Vagina (tissue), 2 donors: Measurements from ENCODE around the gene B3GNT7. TPM values are rescaled to one million over a fixed set of nuclear protein-coding genes. Genes with fewer than 3 reads are reported as not detected.
"Not testable (repeated sequence)": the region's sequence is repeated elsewhere in the genome, so short reads cannot be mapped to it uniquely, and the experiment has no call there.

Source experiments
- DNase-seq, 2 donors: peaks; one replicate each; pipeline ENCODE4 v3.0.0-alpha.2; 2017; ENCODE audit errors: extremely low spot score in 2 of 2
- H3K27ac ChIP-seq: fragments of 200-600 bp; sonication (generic); one replicate; pipeline ENCODE4 v1.5.1; 2019
- H3K27me3 ChIP-seq: fragments of 200-600 bp; sonication (generic); one replicate; pipeline ENCODE4 v1.5.1; 2019
- H3K36me3 ChIP-seq, 2 donors: fragments of 200-600 bp; sonication (generic); one replicate each; pipeline ENCODE4 v1.5.1; 2017 to 2019
- H3K4me1 ChIP-seq: fragments of 200-600 bp; sonication (generic); one replicate; pipeline ENCODE4 v1.5.1; 2019
- H3K4me3 ChIP-seq, 2 donors: fragments of 200-600 bp; sonication (generic); 1 replicate in 1 of 2; 2 replicates in 1 of 2; pipeline ENCODE4 v1.5.1; 2016 to 2019
- H3K9me3 ChIP-seq: fragments of 200-600 bp; sonication (generic); one replicate; pipeline ENCODE4 v1.5.1; 2019
- POLR2A ChIP-seq, 2 donors: fragments of 450-650 bp; IDR thresholded peaks; one replicate each; pipeline ENCODE4 v1.6.1; 2017; ENCODE audit warnings: antibody characterized with exemption in 2 of 2, mild to moderate bottlenecking in 2 of 2, moderate library complexity in 2 of 2
- intact Hi-C: fragments of 100-400 bp; cut with DNase I; formaldehyde crosslinking; loops from one replicate; pipeline ENCODE4 v1.15.1; 2023
- total RNA-seq: library from RNA; depleted of rRNA; stranded (reverse); fragments of >200 nt; gene quantifications from one replicate; pipeline ENCODE4 v1.2.3, GENCODE V29; 2016
- TF ChIP-seq, protein P1 (sequence below), 3 experiments: fragments of 450-650 bp in 2 of 3; fragments of 200-600 bp in 1 of 3; sonication (generic) in 1 of 3; IDR thresholded peaks; one replicate each; pipeline ENCODE4 v1.5.1; 2017 to 2019; ENCODE audit warnings: antibody characterized with exemption in 3 of 3, mild to moderate bottlenecking in 2 of 3, moderate library complexity in 2 of 3

B3GNT7 gene
- total RNA-seq, 1 donor from 2014 or later: 7.1 TPM

DNA sequence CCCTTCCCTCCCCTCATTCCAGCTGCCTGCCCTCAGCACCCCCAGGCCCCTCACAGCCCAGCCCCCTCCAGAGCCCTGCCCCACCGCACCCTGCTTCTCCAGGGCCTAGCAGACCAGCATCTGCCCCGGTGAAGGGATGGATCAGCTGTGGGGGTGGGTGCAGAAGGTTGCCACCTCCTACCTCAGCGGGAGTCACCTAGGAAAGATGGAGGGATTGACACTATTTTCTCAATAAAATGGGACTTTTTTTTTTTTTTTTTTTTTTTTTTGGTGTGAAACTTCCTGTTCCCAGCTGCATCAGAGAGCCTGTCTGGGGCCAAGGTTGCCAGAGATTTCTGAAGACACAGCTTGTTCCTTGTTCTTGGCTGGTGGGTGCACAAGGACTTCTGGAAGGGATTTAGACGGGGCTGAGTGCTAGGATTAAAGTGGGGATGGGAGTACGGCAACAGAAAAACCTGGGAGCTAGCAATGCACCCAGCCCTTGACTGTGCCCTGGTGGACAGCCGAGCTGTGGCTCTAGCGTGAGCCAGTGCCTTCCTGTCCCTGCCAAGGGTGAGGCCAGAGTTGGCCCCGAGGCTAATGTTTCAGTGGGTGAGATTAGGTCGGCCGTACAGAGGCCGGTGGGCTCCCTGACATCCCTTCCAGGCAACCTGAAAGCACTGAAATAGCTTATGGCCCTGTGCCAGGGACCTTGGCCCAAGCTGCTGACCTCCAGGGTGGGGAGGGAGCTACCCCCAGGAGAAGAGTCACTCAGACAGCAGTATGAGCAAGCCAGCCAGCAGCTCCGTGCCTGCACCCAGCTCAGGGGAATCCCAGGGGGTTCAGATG is 4.6 kb downstream of the B3GNT7 start:
- no peak for TF ChIP-seq POLR2A (IDR thresholded peaks at IDR 0.05)
- TF ChIP-seq, protein P1, sequence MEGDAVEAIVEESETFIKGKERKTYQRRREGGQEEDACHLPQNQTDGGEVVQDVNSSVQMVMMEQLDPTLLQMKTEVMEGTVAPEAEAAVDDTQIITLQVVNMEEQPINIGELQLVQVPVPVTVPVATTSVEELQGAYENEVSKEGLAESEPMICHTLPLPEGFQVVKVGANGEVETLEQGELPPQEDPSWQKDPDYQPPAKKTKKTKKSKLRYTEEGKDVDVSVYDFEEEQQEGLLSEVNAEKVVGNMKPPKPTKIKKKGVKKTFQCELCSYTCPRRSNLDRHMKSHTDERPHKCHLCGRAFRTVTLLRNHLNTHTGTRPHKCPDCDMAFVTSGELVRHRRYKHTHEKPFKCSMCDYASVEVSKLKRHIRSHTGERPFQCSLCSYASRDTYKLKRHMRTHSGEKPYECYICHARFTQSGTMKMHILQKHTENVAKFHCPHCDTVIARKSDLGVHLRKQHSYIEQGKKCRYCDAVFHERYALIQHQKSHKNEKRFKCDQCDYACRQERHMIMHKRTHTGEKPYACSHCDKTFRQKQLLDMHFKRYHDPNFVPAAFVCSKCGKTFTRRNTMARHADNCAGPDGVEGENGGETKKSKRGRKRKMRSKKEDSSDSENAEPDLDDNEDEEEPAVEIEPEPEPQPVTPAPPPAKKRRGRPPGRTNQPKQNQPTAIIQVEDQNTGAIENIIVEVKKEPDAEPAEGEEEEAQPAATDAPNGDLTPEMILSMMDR (IDR thresholded peaks at IDR 0.05): no peak
- Histone ChIP-seq H3K27me3 (peaks cover 4% of the 10 kb centered on the region), H3K9me3 (no peaks in the 10 kb centered on the region), H3K4me3 (no peak overlapping the region), H3K4me1 (peaks cover 13% of the 10 kb centered on the region), H3K27ac (no peak overlapping the region), H3K36me3 (no peaks in the 10 kb centered on the region)
- intact Hi-C loops: loop anchor here (10.0 kb wide), 1 partner anchor 175 kb away; no protein-coding TSS in a partner anchor
- no peak for DNase-seq

DNA sequence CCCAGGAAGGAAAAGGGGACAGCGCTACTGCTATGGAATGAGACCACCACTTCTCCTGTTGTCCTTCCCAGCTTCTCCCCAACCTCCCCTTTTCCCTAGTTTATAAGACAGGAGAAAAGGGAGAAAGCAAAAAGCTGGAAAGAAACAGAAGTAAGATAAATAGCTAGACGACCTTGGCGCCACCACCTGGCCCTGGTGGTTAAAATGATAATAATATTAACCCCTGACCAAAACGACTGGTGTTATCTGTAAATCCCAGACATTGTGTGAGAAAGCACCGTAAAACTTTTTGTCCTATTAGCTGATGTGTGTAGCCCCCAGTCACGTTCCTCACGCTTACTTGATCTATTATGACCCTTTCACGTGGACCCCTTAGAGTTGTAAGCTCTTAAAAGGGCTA is 5.2 kb downstream of the B3GNT7 start:
- DNase-seq, H3K27me3 ChIP-seq, intact Hi-C loops, H3K27ac ChIP-seq, H3K36me3 ChIP-seq, H3K4me1 ChIP-seq, H3K9me3 ChIP-seq, H3K4me3 ChIP-seq: not testable (repeated sequence)

DNA sequence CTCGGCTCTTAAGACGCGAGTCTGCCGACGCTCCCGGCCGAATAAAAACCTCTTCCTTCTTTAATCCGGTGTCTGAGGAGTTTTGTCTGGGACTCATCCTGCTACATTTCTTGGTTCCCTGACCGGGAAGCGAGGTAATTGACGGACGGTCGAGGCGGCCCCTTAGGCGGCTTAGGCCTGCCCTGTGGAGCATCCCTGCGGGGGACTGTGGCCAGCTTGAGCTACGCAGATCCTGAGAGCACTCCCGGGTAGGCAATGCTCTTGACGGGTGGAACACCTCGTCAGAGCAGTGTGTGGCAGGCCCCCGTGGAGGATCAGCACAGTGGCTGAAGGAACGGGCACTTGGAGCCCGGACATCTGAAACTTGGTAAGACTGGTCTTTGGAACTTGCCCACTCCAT is 5.6 kb downstream of the B3GNT7 start:
- H3K9me3 ChIP-seq, H3K27me3 ChIP-seq, DNase-seq, intact Hi-C loops, H3K4me1 ChIP-seq, H3K4me3 ChIP-seq, H3K36me3 ChIP-seq, H3K27ac ChIP-seq: not testable (repeated sequence)

DNA sequence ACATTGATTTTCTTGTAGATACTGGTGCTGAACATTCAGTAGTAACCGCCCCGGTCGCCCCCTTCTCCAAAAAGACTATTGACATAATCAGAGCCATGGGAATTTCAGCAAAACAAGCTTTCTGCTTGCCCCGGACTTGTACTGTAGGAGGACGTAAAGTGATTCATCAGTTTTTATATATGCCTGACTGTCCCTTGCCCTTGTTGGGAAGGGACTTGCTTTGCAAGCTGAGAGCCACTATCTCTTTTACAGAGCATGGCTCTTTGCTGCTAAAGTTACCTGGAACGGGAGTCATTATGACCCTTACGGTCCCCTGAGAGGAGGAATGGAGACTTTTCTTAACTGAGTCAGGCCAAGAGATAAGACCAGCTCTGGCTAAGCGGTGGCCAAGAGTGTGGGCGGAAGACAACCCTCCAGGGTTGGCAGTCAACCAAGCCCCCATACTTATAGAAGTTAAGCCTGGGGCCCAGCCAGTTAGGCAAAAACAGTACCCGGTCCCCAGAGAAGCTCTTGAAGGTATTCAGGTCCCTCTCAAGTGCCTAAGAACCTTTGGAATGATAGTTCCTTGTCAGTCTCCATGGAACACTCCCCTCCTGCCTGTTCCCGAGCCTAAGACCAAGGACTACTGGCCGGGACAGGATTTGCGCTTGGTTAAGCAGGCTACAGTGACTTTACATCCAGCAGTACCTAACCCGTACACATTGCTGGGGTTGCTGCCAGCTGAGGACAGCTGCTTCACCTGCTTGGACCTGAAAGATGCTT is 8.1 kb downstream of the B3GNT7 start:
- intact Hi-C loops, H3K9me3 ChIP-seq, H3K27ac ChIP-seq, H3K27me3 ChIP-seq, H3K36me3 ChIP-seq, DNase-seq, H3K4me3 ChIP-seq, H3K4me1 ChIP-seq: not testable (repeated sequence)

DNA sequence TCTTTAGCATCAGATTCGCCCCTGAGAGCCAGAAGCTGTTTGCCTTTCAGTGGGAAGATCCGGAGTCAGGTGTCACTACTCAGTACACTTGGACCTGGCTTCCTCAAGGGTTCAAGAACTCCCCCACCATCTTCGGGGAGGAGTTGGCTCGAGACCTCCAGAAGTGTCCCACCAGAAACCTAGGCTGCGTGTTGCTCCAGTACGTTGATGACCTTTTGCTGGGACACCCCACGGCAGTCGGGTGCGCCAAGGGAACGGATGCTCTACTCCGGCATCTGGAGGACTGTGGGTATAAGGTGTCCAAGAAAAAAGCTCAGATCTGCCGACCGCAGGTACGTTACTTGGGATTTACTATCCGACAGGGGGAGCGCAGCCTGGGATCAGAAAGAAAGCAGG is 8.7 kb downstream of the B3GNT7 start:
- H3K4me1 ChIP-seq, H3K27ac ChIP-seq, H3K27me3 ChIP-seq, H3K4me3 ChIP-seq, DNase-seq, intact Hi-C loops, H3K36me3 ChIP-seq, H3K9me3 ChIP-seq: not testable (repeated sequence)

DNA sequence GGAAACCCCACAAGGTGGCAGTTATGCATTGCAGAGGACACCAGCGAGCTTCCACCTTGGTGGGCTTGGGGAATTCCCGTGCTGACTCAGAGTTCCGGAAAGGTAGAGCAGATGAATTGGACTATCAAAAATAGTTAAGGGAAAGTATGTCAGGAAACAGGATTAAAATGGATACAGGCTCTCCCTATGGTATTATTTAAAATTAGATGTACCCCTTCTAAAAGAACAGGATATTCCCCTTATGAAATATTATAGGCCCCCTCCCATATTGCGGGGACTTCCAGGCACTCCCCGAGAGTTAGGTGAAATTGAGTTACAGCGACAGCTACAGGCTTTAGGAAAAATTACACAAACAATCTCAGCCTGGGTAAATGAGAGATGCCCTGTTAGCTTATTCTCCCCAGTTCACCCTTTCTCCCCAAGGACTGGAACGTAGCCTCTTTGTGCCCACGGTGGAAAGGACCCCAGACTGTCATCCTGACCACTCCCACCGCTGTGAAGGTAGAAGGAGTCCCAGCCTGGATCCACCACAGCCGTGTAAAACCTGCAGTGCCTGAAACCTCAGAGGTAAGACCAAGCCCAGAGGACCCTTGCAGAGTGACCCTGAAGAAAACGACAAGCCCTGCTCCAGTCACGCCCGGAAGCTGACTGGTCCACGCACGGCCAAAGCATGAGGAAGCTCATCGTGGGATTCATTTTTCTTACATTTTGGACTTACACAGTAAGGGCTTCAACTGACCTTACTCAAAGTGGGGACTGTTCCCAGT is 10.3 kb downstream of the B3GNT7 start:
- intact Hi-C loops, DNase-seq, H3K27me3 ChIP-seq, H3K27ac ChIP-seq, H3K9me3 ChIP-seq, H3K4me1 ChIP-seq, H3K4me3 ChIP-seq, H3K36me3 ChIP-seq: not testable (repeated sequence)
- TF ChIP-seq, protein P1 (IDR thresholded peaks at IDR 0.05): peak in 1 of 3 experiments; percentile 35

DNA sequence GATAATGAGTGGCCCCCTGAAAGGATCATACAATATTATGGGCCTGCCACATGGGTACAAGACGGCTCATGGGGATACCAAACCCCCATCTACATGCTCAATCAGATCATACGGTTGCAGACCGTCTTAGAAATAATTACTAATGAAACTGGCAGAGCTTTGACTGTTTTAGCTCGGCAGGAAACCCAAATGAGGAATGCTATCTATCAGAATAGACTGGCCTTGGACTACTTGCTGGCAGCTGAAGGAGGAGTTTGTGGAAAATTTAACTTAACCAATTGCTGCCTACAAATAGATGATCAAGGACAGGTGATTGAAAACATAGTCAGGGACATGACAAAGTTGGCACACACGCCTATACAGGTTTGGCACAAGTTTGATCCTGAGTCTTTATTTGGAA is 12.2 kb downstream of the B3GNT7 start:
- peaks cover 12% of the 10 kb centered on the region for H3K4me1 ChIP-seq
- H3K27me3 ChIP-seq, H3K4me3 ChIP-seq, H3K36me3 ChIP-seq, intact Hi-C loops, H3K27ac ChIP-seq, DNase-seq, H3K9me3 ChIP-seq: not testable (repeated sequence)

DNA sequence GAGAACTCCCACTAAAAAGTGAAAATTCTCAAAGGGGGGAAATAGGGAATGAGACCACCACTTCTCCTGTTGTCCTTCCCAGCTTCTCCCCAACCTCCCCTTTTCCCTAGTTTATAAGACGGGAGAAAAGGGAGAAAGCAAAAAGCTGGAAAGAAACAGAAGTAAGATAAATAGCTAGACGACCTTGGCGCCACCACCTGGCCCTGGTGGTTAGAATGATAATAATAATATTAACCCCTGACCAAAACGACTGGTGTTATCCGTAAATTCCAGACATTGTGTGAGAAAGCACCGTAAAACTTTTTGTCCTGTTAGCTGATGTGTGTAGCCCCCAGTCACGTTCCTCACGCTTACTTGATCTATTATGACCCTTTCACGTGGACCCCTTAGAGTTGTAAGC is 12.8 kb downstream of the B3GNT7 start:
- H3K36me3 ChIP-seq, H3K9me3 ChIP-seq, DNase-seq, H3K27ac ChIP-seq, H3K27me3 ChIP-seq, intact Hi-C loops, H3K4me3 ChIP-seq: not testable (repeated sequence)
- peaks cover 17% of the 10 kb centered on the region for H3K4me1 ChIP-seq
